Measurements from ENCODE around the gene NFKBIE.
A peak's percentile ranks its signal among the peaks of the same experiment; 100 is the strongest.

The NFKBIE gene

DNA sequence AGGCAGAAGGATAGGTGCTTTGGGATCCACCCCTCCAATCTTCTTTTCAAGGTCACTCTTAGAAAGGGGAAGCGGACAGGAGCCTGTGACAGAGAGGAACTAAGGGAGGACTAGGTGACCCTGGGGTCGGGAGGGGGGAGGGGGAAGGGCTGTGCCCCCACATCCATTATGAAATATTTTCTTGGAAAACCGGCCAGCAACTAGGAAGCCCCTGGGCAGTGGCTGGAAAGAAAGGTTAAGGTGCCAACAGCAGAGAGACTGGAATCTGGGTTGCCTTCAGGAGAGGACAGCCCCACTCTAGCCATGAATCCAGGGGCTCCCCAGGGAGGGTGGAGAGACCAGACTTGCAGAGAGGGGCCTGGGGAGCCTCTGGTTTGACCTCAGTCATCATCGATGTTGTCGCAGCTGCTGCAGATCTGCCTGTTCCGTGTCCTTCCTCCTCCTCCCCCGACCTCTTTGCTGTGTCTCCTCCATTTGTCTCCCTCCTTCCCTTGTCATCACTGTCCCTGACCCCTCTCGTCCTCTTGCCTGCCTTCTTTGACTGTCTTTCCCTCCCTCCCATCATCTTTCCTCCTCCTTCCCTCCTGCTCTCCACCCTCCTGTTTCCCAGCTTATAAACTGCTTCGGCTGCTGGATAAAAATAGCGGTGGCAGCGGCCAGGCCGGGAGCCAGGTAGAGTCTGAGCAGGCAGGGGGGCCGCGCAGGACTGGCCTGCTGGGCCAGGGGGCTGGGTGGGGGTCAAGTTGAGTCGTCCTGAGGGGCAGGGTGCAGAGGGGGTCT is 38.8 kb downstream of the NFKBIE start:
- no peak for DNase-seq (ENCODE audit: low read depth in 3 of 3)

DNA sequence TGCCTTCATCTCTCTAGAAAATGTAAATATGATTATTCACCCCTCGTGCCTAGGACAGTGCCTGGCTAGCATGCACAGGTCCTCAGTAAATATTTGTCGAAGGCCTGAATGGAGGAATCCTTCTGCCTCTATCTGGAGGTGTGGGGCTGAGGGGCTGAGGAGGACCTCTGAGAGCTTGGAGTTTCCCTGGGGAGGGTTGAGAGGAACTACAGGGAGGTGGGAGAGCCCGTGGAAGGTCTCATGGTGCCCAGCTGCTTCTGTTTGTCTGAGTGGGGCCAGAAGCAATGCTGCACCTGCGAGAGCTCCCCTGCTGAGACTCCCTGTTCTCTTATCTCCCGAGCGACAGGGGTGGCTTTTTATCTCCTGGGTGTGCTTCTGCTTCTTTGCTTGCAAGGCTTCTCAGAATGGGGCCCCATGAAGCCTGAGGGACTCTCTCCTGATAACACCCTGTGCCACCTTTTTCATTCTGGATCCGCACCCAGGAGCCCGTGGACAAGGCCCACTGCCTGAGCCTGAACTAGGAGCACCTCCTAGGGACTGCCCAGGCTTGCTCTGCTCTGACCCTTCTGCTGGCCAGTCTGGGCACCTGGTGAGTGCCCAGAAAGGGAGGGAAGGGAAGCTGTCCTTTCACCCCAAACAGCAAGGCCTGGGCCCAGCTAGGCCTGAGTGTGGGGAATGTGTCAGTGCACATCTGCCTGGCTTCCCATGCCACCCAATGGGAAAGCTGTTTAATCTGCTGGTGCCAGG is 39.6 kb downstream of the NFKBIE start:
- no peak for DNase-seq (ENCODE audit: low read depth in 3 of 3)

DNA sequence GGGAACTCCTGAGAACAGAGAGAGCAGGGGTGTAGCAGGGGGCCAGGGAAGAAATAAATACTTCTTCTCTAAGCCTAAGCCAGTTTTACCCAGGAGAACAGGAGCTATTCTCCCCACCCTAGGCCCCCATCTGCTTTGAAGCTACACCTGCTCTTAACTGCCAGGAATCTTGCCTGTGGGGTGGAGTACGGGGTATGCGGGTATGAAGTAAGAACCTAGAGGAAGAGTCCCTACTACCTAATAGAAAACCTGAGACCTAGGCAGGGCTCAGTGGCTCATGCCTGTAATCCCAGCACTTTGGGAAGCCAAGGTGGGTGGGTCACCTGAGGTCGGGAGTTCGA is 40.4 kb downstream of the NFKBIE start:
- no peak for DNase-seq (ENCODE audit: low read depth in 3 of 3)

DNA sequence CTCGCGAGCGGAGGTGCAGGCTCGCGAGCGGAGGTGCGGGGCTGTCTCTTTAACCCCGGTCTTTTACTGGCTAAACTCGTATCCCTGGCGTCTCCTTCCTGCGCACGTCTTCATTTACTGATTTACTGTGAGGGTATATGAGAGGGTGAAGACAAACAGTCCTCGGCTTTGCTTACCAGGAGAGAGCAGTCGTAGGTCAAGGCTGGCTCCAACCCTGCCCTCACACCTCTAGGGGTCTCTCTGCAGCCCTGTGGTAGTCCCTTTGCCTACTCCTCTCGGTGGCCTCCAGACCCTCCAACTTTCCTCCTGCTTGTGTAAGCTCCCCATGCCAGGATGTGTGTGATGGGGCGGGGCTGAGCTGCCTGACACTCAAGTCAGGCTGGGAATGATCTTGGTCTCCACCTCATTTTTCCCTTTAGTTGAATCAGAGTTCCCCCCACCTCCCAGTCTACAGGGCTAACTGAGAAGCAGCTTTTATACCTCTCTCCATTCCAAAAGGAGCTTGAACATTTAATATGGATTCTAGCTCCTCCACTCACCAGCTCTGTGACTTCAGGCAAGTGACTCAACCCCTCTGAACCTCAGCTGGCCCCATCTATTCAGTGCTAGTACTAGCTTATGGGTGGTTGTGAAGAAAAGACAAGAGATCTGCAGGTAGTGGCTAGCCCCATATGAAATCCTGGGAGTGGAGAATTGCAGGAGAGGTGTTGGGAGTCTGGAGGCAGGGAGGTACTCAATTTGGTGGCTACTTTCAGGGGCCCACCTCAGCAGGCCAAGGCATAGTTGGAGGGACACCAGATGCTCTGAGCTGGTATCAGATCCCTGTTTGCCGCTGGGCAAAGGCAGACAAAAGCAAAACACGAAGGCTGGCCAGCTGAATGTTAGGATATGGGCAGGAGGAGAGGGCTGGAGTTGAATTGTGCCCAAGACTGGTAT is 41.1 kb downstream of the NFKBIE start:
- DNase-seq (ENCODE audit: low read depth in 3 of 3) = no peak

DNA sequence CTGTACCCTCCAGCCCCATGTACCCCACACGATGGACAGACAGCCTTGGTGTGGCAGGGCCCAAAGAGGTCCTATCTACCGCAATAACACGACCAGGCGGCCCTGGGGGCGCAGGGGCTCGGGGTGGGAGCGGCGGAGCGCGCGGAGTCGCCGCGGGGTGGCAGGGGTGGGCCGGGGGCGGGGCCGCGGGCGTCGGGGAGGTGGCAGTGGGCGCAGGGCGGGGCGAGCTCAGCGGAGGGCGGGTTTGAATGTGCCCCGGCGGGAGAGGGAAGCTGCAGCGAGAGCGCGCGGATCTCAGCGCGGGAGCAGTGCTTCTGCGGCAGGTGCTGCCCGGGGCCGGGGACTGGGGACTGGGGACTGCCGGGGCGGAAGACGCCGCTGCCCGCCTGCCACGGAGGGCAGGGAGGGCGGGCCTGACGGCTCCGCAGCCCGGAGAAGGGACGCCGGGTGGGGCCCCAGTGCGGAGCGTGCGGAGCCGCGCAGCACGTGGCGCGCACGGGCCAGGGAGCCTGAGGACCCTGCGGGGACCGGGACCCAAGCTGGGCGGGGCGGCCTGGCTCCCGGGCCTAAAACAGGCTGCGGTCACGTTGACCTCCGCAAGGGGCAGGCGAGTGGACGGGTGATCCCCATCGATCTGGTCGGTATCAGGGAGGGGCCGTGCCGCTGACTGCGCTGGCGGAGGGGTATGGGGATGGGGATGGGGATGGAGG is 41.9 kb downstream of the NFKBIE start, which contains the start of gene SLC29A1:
Gene SLC29A1 (plus strand): TSS at position 277 of the 710 bp plus-strand sequence. CDS start 3,719 bp downstream, outside the sequence.
- DNase-seq (ENCODE audit: low read depth in 3 of 3) = peak; percentile 67 to 89 (median 69)

DNA sequence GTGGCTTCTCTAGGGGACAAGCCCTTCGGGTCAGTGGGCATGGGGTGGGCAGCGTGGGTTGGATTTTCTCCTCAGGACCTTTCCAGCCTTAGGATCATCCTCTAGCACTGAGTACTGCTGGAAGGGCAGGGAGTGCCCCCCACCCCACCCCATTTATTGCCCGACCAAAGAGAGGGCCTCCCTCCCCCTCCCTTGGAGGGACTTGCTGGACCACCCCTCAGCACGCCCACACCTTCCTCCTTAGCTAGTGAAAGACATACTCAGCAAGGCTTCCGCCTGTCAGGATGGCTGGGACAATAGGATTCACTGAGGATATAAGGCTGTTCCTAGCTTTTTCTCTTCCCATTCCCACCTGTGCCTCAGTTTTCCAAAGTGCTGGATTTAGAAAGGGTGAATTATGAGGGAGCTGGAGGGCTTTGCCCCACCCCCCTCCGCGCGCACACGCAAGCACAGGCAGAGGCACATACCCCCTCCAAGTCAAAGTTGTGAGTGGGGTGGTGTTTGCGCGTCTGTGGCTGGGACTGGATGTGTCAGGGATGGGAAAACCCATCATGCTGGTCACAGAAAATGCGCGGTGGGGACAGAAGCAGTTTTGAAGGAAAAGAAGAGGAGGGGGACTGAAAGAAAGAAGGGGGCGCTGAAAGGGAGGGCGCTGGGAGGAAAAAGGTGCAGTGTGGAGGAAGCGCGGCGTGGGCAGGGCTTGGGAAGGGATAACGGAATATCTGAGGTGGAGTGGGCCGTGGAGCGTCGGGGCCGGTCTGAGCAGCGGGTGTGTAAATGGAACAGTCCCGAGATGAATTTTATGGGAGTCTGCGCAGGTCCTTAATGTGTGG is 42.6 kb downstream of the NFKBIE start:
- DNase-seq (ENCODE audit: low read depth in 3 of 3) = no peak

DNA sequence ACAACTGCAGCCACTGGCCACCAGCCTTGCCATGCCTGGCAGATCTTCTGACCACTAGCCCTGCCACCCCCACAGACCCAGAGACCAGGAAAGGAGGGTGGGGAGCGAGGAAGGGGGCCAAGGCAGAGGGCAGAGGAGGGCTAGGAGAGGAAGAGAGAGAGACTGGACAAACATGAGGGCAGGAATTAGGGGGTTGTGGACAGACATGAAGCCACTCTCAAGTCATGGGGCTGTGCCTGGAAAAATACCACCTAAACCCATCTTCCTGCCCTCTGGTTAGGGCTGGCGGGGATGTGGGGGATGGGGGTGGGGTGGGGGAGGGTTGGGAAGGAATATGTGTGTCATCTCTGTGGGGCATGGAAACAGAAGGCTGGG is 43.4 kb downstream of the NFKBIE start:
- DNase-seq (ENCODE audit: low read depth in 3 of 3) = no peak

DNA sequence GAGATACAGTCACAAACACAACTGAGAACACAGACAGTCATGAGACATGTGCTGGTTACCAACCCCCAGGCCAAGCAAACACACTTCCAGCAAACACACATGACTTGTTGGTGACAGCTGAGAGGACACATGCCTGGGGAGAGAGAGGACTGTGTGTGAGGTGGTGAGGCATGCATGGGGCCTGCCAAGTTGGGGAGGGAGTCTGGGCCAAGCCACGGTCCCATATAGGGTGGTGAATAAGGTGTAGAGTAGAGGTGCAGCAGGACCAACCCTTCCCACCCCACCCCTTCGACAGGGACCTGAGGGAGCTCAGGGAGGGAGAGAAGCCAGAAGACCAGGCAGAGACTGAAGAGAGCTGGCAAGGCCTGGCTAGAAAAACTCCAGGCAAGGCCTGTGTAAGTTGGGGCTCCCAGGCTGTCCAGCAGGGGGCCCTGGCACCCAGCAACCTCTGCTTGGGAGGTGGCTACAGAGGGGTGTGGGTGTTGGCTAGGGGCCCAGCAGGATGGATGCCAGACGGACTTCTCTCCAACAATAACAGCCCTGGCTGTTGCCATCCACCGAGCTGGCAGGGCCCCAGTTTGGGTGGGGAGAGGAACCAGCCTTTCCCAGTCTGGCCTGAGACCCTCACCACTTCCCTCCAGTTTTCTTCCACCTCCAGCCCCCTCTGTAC is 43.9 kb downstream of the NFKBIE start:
- DNase-seq (ENCODE audit: low read depth in 3 of 3) = peak; percentile 45 to 73 (median 69)

DNA sequence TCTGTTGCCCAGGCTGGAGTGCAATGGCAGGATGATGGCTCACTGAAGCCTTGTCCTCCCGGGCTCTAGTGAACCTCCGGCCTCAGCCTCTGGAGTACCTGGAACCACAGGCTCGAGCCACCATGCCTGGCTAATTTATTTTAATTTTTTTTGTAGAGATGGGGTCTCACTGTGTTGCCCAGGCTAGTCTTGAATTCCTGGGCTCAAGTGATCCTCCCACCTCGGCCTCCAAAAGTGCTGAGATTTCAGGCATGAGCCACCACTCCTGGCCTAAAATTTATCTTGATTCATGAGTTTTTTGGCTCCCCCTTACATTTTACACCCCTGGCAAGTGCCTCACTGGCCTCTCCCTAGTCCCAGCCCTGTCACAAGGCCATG is 44.4 kb downstream of the NFKBIE start:
- DNase-seq (ENCODE audit: low read depth in 3 of 3) = no peak

DNA sequence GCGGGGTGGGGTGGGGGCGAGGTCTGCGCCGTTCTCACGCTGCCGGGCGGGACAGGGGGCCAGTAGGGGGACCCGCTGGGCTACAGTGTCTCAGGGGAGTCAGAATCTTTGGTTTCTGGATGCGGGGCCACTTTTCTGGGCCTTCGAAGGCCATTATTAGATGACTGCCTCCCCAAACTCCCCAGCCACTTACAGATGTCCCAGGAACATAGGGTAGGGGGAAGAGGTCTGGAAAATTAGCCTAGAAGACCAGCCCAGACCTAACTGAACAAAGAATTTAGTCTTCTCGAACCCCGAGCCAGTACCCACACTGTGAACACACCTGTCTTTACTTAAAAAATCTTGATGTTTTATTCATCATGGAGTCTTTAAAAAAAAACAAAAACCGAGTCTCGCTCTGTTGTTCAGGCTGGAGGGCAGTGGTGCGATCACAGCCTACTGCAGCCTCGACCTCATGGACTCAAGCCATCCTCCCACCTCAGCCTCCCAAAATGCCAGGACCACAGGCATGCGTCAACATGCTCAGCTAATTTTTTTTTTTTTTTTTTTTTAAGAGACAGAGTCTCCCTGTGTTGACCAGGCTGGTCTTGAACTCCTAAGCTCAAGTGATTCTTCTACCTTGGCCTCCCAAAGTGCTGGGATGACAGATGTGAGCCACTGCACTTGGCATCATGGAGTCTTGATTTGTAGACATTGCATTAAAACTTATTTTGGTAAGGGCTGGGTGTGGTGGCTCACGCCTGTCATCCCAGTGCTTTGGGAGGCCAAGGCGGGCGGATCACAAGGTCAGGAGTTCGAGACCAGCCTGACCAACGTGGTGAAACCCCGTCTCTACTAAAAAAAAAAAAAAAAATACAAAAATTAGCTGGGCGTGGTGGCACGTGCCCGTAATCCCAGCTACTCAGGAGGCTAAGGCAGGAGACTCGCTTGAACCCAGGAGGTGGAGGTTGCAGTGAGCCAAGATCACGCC is 45.3 kb downstream of the NFKBIE start:
- no peak for DNase-seq (ENCODE audit: low read depth in 3 of 3)

DNA sequence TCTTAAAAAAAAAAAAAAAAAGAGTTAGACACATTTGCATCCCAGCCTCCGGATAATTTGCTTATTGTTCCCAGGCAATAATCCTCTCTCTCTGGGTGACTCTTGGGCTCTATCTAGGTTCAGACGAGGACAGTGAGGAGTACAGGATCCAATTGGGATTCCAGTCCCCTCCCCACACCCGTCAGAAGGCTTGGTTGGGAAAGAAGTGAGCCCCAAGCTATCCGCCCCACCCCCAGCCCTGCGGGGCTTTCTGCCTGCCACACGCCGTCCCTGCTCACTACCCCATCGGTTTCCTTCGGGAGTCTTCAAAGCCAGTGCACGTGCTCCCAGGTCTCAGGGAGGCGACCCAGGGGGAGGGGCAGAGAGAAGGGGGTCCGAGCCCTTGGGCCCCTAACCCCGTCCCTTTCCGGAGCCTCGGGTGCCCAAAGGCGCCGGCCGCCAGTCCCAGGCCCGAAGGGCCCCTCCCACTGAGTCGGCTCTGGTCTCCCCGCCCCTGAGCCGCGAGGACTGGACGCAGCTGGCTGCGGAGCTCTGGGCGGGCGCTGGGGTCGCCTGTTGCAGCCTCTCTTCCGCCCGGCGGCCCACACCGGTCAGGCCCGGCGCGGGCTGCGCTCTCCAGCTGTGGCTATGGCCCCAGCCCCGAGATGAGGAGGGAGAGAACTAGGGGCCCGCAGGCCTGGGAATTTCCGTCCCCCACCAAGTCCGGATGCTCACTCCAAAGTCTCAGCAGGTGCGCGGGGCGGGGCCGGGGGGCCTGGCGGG is 46.1 kb downstream of the NFKBIE start:
- no peak for DNase-seq (ENCODE audit: low read depth in 3 of 3)

DNA sequence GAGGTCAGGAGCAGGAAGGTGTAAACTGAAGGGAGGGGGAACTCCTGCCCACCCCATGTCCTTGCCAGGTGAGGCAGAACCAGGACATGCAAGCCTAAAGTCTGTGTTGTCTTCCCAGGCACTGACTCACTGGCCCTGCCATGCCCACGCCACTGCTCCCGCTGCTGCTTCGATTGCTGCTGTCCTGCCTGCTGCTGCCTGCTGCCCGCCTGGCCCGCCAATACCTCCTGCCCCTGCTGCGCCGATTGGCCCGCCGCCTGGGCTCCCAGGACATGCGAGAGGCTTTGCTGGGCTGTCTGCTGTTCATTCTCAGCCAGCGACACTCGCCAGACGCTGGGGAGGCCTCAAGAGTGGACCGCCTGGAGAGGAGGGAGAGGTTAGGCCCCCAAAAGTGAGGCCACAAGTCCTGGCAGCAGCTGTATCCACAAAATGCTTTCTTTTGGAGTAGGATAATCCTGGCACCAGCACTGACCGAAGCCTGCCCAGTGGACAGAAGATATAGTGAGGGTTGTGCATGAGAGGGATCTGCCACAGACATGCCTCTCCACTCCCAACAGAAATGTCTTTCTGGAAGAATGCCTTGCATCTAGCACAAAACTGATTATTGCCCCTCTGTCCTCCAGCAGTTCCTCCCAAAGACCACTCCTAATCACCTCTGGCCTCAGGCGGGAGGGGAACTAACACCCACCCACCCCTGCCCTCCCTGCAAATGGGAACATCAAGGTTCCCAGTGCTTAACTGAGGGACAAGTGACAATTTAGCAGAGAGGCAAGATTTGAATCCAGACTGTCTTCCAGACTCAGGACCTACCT is 47.8 kb downstream of the NFKBIE start:
- DNase-seq (ENCODE audit: low read depth in 3 of 3) = no peak

DNA sequence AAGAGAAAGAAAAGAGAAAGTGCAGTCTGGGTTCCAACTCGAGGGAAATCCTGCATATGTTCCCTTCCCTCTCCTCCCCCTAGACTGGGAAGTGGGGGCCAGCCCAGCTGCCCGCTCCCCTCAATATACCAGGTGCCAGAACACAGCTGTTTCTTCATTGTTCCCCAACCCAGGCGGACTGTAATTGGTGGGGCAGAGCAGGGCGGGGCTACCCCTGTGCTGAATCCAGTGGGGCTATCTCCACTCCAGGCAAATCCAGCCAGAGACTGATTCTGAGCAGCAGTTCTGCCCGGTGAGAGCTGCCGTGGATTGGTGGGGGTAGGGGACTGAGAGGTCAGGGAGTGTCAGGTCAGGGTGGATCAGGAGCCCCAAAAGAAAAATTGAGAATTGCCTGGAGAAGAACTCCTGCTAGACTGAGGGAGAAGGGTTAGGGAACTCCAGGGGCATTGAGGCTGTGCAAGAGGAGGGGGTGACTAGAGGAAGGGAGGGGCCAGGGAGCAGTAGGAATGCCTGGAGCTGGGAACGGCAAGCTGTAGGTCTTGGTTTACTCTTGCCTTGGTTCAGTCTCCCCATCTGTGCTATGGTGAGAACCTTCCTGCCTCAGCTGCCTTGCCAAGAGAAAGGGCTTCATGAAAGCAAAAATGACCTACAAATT is 48.5 kb downstream of the NFKBIE start, which contains the start of gene MYMX:
Gene MYMX (plus strand): TSS at position 250 of the 655 bp plus-strand sequence. CDS start 546 bp downstream, outside the sequence.
- DNase-seq (ENCODE audit: low read depth in 3 of 3) = no peak

DNA sequence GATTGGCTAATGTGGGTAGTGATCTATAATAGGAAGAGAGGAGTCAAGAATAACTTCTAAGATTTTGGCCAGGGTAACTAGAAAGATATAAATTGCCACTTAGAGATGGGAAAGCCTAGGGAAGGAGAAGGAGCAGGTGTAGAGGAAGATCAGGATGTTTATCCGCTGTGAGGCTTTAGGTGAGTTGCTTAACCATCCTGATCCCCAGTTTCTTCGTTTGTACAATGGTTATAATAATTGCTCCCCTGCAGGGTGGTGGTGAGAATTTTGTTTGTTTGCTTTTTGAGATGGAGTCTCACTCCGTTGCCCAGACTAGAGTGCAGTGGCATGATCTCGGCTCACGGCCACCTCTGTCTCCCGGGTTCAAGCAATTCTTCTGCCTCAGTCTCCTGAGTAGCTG is 51.0 kb downstream of the NFKBIE start:
- no peak for DNase-seq (ENCODE audit: low read depth in 3 of 3)

DNA sequence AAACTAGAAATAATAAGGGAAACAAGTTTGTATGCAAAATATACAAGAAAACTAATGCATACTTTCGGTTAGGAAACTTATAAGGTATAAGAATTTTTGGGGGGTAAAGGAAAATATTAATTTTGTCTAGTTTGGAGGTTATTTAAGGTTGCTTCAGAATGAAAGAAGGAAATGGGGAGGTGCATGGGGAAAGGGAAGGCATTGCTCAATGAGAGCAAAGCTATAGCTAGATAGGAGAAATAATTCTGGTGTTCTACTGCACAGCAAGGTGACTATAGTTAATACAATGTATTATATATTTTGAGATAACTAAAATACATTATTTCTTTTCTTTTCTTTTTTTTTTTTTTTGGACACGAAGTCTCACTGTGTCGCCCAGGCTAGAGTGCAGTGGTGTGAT is 54.1 kb downstream of the NFKBIE start:
- DNase-seq (ENCODE audit: low read depth in 3 of 3) = no peak

Data from stimulated activated CD4-positive, alpha-beta T cell treated with anti-CD3 and anti-CD28 coated beads, TNF-alpha, amount 100 ng/mL, for 48 hours (primary cell).